GM21360 (cell line): ENCODE results near the gene ZNF768.

Experiments used
- ATAC-seq: cut with Tn5 transposase; IDR thresholded peaks from one replicate; pipeline ENCODE4 v1.9.1; 2021; ENCODE audit warnings: mild to moderate bottlenecking, moderate library complexity; ENCODE audit not compliant: unreplicated experiment

The ZNF768 gene

DNA sequence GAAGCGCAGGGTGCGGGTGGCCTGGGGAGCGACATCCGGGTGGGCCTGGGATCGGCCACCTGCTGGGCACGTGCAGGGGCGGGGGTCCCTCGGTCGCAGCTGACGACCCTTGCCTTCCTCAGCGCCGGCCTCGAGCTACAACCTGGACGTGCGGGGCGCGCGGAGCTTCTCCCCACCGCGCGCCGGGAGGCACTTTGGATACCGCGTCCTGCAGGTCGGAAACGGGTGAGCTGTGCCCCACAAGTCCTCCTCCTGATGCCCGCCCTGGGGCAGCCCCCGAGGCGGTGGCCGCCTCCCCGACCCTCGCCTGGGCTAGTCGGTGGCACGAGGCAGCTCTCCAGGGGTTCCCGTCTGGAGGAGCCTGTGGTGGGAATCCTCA lies 52.3 kb downstream of the ZNF768 start:
- no peak for ATAC-seq
